HepG2 (cell line): ENCODE results near the gene C19orf44. TPM values are rescaled to one million over a fixed set of nuclear protein-coding genes. Genes with fewer than 3 reads are reported as not detected.

Source experiments
- ATF5 ChIP-seq: sonication (generic); formaldehyde crosslinking; IDR thresholded peaks from 2 replicates; pipeline ENCODE4 v1.4.0; 2020; ENCODE audit warnings: mild to moderate bottlenecking, low read depth, missing genetic modification reagents
- FOXK1 ChIP-seq: sonication (generic); formaldehyde crosslinking; IDR thresholded peaks from 2 replicates; pipeline ENCODE4 v1.4.0; 2020; ENCODE audit warnings: low read depth, missing genetic modification reagents, borderline replicate concordance
- RBM39 ChIP-seq: fragments of 200-400 bp; formaldehyde crosslinking; IDR thresholded peaks from one replicate; pipeline ENCODE4 v1.6.1; 2018; ENCODE audit warnings: antibody characterized with exemption, mild to moderate bottlenecking, low read depth, low read length; ENCODE audit not compliant: poor library complexity, severe bottlenecking
- TGIF2 ChIP-seq: IDR thresholded peaks from 2 replicates; pipeline ENCODE4 v1.6.1; 2016; ENCODE audit warnings: control low read depth, missing compliant biosample characterization
- ZBTB20 ChIP-seq: sonication (generic); formaldehyde crosslinking; IDR thresholded peaks from 2 replicates; pipeline ENCODE4 v1.8.1; 2023; ENCODE audit warnings: missing genetic modification reagents, low read depth, mild to moderate bottlenecking, borderline replicate concordance
- ZBTB3 ChIP-seq: sonication (generic); formaldehyde crosslinking; IDR thresholded peaks from 2 replicates; pipeline ENCODE4 v1.4.0; 2020; ENCODE audit warnings: low read depth, mild to moderate bottlenecking, moderate library complexity, missing genetic modification reagents, borderline replicate concordance
- ZNF562 ChIP-seq: sonication (generic); formaldehyde crosslinking; IDR thresholded peaks from 2 replicates; pipeline ENCODE4 v1.8.0; 2022; ENCODE audit warnings: missing genetic modification reagents, borderline replicate concordance
- ZNF747 ChIP-seq: sonication (generic); formaldehyde crosslinking; IDR thresholded peaks from 2 replicates; pipeline ENCODE4 v1.8.1; 2023; ENCODE audit warnings: missing genetic modification reagents, mild to moderate bottlenecking, borderline replicate concordance
- ZSCAN22 ChIP-seq: sonication (generic); formaldehyde crosslinking; IDR thresholded peaks from 2 replicates; pipeline ENCODE4 v1.4.0; 2020; ENCODE audit warnings: mild to moderate bottlenecking, missing genetic modification reagents
- polyA plus RNA-seq, 8 experiments: library from polyadenylated mRNA; depleted of rRNA in 3 of 8; stranded (reverse) in 7 of 8; unstranded in 1 of 8; fragments of >200 nt; fragmentation: Illumina TruSeq in 4 of 8; extraction: Trizol in 4 of 8; gene quantifications; 2 replicates each; pipeline versions ENCODE4 v1.2.1 to v1.2.3, GENCODE V29; 2011 to 2016; ENCODE audit warnings: low read depth in 4 of 8, missing spikeins in 1 of 8, mixed read lengths in 1 of 8; ENCODE audit not compliant: insufficient read depth in 1 of 8
- total RNA-seq, 5 experiments: library from RNA; depleted of rRNA; stranded (reverse); fragments of >200 nt; fragmentation: Illumina TruSeq; extraction: Trizol; gene quantifications; 2 replicates each; pipeline ENCODE4 v1.2.3, GENCODE V29; 2016; ENCODE audit warnings: low read depth in 1 of 5
- TF ChIP-seq, protein P1 (sequence below): sonication (generic); formaldehyde crosslinking; IDR thresholded peaks from 2 replicates; pipeline ENCODE4 v1.9.0; 2021; ENCODE audit warnings: missing genetic modification reagents, borderline replicate concordance
- TF ChIP-seq, protein P2 (sequence below): sonication (generic); formaldehyde crosslinking; IDR thresholded peaks from 2 replicates; pipeline ENCODE4; 2020; ENCODE audit warnings: missing genetic modification reagents, mild to moderate bottlenecking, borderline replicate concordance
- TF ChIP-seq, protein P3 (sequence below): sonication (generic); formaldehyde crosslinking; IDR thresholded peaks from 2 replicates; pipeline ENCODE4 v1.4.0; 2020; ENCODE audit warnings: missing genetic modification reagents
- TF ChIP-seq, protein P4 (sequence below): sonication (generic); formaldehyde crosslinking; IDR thresholded peaks from 2 replicates; pipeline ENCODE4 v1.9.0; 2021; ENCODE audit warnings: missing genetic modification reagents, borderline replicate concordance
- TF ChIP-seq, protein P5 (sequence below): sonication (generic); formaldehyde crosslinking; IDR thresholded peaks from 2 replicates; pipeline ENCODE4 v1.5.1; 2020; ENCODE audit warnings: mild to moderate bottlenecking, missing genetic modification reagents, moderate library complexity
- TF ChIP-seq, protein P6 (sequence below): sonication (generic); formaldehyde crosslinking; IDR thresholded peaks from 2 replicates; pipeline ENCODE4 v1.5.1; 2020; ENCODE audit warnings: missing genetic modification reagents, mild to moderate bottlenecking, borderline replicate concordance

The C19orf44 gene
- total and polyA plus RNA-seq, 2 of the 13 experiments (the other 11 are each of a cell fraction or from before 2014, with no cell fraction given) = 3.2 to 4.3 TPM

- TF ChIP-seq, protein P1, sequence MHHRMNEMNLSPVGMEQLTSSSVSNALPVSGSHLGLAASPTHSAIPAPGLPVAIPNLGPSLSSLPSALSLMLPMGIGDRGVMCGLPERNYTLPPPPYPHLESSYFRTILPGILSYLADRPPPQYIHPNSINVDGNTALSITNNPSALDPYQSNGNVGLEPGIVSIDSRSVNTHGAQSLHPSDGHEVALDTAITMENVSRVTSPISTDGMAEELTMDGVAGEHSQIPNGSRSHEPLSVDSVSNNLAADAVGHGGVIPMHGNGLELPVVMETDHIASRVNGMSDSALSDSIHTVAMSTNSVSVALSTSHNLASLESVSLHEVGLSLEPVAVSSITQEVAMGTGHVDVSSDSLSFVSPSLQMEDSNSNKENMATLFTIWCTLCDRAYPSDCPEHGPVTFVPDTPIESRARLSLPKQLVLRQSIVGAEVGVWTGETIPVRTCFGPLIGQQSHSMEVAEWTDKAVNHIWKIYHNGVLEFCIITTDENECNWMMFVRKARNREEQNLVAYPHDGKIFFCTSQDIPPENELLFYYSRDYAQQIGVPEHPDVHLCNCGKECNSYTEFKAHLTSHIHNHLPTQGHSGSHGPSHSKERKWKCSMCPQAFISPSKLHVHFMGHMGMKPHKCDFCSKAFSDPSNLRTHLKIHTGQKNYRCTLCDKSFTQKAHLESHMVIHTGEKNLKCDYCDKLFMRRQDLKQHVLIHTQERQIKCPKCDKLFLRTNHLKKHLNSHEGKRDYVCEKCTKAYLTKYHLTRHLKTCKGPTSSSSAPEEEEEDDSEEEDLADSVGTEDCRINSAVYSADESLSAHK (CRISPR knock-in tag) = no peak
- TF ChIP-seq ZBTB20 (peak; percentile 16; the same call in 1 of the 2 replicates), FOXK1 (CRISPR knock-in tag) (peak; percentile 77; the same call in 1 of the 2 replicates), ATF5 (CRISPR knock-in tag) (no peak), RBM39 (peak; percentile 36), ZNF747 (CRISPR knock-in tag) (peak; percentile 81; the same call in 1 of the 2 replicates), TGIF2 (0 out of 2 replicates have a peak, but pooled peaks have one; percentile 33), ZNF562 (CRISPR knock-in tag) (no peak), ZSCAN22 (CRISPR knock-in tag) (no peak), ZBTB3 (no peak)
- TF ChIP-seq, protein P2, sequence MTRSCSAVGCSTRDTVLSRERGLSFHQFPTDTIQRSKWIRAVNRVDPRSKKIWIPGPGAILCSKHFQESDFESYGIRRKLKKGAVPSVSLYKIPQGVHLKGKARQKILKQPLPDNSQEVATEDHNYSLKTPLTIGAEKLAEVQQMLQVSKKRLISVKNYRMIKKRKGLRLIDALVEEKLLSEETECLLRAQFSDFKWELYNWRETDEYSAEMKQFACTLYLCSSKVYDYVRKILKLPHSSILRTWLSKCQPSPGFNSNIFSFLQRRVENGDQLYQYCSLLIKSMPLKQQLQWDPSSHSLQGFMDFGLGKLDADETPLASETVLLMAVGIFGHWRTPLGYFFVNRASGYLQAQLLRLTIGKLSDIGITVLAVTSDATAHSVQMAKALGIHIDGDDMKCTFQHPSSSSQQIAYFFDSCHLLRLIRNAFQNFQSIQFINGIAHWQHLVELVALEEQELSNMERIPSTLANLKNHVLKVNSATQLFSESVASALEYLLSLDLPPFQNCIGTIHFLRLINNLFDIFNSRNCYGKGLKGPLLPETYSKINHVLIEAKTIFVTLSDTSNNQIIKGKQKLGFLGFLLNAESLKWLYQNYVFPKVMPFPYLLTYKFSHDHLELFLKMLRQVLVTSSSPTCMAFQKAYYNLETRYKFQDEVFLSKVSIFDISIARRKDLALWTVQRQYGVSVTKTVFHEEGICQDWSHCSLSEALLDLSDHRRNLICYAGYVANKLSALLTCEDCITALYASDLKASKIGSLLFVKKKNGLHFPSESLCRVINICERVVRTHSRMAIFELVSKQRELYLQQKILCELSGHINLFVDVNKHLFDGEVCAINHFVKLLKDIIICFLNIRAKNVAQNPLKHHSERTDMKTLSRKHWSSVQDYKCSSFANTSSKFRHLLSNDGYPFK = peak; percentile 81; the same call in 1 of the 2 replicates
- TF ChIP-seq, protein P3, sequence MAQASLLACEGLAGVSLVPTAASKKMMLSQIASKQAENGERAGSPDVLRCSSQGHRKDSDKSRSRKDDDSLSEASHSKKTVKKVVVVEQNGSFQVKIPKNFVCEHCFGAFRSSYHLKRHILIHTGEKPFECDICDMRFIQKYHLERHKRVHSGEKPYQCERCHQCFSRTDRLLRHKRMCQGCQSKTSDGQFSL (CRISPR knock-in tag) = peak; percentile 85; the same call in 1 of the 2 replicates
- TF ChIP-seq, protein P4, sequence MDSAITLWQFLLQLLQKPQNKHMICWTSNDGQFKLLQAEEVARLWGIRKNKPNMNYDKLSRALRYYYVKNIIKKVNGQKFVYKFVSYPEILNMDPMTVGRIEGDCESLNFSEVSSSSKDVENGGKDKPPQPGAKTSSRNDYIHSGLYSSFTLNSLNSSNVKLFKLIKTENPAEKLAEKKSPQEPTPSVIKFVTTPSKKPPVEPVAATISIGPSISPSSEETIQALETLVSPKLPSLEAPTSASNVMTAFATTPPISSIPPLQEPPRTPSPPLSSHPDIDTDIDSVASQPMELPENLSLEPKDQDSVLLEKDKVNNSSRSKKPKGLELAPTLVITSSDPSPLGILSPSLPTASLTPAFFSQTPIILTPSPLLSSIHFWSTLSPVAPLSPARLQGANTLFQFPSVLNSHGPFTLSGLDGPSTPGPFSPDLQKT (CRISPR knock-in tag) = peak; percentile 93
- TF ChIP-seq, protein P5, sequence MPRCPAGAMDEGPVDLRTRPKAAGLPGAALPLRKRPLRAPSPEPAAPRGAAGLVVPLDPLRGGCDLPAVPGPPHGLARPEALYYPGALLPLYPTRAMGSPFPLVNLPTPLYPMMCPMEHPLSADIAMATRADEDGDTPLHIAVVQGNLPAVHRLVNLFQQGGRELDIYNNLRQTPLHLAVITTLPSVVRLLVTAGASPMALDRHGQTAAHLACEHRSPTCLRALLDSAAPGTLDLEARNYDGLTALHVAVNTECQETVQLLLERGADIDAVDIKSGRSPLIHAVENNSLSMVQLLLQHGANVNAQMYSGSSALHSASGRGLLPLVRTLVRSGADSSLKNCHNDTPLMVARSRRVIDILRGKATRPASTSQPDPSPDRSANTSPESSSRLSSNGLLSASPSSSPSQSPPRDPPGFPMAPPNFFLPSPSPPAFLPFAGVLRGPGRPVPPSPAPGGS (CRISPR knock-in tag) = 0 out of 2 replicates have a peak, but pooled peaks have one; percentile 7
- TF ChIP-seq, protein P6, sequence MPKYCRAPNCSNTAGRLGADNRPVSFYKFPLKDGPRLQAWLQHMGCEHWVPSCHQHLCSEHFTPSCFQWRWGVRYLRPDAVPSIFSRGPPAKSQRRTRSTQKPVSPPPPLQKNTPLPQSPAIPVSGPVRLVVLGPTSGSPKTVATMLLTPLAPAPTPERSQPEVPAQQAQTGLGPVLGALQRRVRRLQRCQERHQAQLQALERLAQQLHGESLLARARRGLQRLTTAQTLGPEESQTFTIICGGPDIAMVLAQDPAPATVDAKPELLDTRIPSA = no peak
Measured at GRCh38 chr19:16495982-16496612, at the start of gene C19orf44, which contains the start of gene CALR3 (continued).
